Measurements from ENCODE around the gene PTP4A2.
"Not testable (repeated sequence)": the region's sequence is repeated elsewhere in the genome, so short reads cannot be mapped to it uniquely, and the experiment has no call there.

PTP4A2 gene

DNA sequence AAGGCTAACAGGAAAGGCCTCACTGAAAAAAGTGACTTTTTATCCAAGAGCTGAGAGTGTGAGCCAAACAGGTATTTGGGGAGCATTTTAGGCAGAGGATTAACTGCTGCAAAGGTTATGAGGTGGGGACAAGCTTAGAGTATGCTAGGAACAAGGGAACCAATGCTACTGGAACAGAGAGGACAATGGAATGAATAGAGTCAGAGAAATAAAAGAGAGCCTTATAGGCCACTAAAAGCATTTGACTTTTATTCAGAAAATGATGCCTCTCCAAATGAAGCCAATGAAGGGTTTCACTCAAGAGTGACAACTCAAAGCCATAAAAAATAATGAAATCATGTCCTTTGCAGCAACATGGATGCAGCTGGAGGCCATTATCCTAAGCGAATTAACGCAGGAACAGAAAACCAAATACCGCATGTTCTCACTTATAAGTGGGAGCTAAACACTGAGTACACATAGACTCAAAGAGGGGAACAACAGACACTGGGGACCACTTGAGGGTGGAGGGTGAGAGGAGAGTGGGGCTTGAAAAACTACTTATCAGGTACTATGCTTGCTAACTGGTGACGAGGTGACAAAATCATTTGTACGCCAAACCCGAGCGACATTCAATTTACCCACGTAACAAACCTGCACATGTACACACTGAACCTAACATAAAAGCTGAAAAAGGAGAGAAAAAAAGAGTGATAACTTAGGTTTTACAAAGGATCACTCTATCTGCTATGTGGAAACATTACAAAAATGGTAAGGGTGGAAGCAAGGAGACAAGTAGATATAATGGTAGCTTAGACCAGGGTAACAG is 11.1 kb downstream of the PTP4A2 start:
- DNase-seq (ENCODE audit: extremely low spot score, insufficient read length, low read depth) (no peak), FAIRE-seq (no peak)

DNA sequence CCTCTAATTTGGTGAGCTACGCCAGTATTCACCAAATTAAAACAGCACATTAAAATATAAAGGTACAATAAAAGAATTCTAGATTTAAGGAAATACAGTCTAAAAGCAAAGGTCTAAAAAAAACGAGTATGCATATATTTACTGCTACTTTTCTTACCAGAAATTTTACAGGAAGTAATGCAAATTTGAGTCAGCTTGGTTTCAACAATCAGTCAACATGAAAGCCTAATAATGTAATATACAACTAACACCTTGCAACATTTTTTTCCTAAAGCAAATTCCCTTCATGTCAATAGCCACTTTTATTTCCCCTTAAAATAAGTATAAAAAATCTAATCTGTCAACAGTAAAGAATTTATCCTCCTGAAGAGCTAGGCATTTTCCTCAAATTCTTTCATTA is 11.9 kb downstream of the PTP4A2 start:
- no peak for DNase-seq (ENCODE audit: extremely low spot score, insufficient read length, low read depth)
- peak; percentile 46 for FAIRE-seq

DNA sequence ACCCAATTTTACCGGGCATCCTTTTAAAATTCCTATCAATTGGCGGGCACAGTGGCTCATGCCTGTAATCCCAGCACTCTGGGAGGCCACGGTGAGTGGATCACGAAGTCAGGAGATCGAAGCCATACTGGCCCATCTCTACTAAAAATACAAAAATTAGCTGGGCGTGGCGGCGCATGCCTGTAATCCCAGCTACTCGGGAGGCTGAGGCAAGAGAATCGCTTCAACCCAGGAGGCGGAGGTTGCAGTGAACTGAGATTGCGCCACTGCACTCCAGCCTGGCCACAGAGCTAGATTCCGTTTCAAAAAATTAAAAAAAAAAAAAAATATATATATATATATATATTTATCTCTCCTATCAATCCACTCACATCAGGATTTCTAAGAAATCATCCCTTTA is 12.3 kb downstream of the PTP4A2 start:
- DNase-seq (ENCODE audit: extremely low spot score, insufficient read length, low read depth); FAIRE-seq: not testable (repeated sequence)

DNA sequence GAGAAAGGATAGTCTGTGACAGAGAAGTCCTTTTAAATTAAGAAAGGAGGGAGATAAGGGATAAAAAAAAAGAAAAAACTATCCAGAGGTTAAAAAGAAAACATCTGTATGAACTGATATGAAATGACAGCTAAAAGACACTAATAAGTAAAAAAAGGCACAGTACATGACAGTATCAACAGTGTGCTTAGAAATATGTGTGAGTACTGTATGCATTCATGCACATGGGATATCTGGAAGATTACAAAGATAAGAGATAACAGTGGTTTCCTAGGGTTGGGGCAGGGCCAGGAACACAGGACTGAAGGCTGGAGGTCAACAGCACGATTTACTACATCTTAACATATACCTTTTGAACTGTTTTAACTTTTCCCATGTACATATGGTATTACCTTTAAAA is 13.3 kb downstream of the PTP4A2 start:
- DNase-seq (ENCODE audit: extremely low spot score, insufficient read length, low read depth) (no peak), FAIRE-seq (no peak)

DNA sequence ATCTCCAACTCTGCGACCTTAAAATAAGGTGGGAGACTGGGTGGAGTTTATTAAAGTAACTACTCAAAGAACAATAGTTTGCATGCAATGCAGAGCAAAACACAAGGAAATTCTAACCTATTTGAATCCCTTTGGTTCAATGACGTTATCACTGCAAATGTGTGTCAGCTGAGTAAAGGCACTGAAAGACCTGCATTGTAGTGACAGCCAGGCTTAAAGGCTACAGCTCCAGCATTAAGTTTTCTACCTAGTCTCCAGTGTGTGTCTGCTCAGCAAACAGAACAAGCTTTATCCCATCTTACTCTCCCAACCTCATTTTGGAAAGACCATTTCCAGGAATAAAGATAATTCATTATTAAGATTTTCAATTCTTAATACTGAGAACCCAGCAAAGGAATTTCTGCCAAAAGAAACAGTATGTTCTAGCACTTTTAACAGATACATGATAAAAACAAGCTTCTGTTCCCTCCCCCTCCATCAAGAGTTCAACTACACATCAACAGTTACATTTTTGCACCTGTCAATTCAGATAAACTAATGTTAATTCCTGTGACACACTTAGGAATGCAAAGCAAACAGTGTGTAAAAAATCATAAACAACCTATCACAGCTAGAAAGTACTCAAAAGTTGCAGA is 14.2 kb downstream of the PTP4A2 start:
- no peak for FAIRE-seq
- DNase-seq (ENCODE audit: extremely low spot score, insufficient read length, low read depth), result no peak

DNA sequence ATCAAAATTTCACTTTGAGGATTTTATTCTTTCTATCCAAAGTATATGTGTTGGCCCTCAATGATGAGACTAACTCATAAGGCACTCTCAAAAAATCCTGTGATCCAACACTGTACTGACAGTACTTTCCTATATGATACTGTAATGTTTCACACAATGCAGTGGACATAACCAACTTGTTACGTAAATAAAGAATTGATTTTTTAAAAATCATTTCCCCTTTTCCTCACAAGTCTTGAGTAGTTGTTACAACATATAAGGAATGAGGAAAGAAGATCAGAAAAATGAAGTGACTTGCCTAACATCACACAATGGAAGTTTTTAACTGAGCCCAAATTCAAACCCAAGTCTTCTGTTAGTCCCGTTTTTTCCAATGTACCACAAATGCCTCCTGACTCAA is 17.2 kb downstream of the PTP4A2 start:
- no peak for DNase-seq (ENCODE audit: extremely low spot score, insufficient read length, low read depth)
- no peak for FAIRE-seq

DNA sequence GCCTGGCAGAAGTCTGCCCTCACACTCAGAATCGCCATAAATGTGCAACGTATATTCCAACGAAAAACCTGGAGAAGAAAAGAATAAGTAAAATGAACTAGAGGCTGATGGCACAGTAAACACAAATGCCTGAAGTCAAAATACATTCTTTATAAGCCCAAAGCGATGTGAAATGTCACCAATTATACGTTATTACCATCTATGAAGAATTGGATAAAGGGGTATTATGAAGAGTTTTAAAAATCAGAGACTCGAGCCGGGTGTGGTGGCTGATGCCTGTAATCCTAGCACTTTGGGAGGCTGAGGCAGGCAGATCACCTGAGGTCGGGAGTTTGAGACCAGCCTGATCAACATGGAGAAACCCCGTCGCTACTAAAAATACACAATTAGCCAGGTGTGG is 18.6 kb downstream of the PTP4A2 start:
- DNase-seq (ENCODE audit: extremely low spot score, insufficient read length, low read depth) (no peak), FAIRE-seq (no peak)

DNA sequence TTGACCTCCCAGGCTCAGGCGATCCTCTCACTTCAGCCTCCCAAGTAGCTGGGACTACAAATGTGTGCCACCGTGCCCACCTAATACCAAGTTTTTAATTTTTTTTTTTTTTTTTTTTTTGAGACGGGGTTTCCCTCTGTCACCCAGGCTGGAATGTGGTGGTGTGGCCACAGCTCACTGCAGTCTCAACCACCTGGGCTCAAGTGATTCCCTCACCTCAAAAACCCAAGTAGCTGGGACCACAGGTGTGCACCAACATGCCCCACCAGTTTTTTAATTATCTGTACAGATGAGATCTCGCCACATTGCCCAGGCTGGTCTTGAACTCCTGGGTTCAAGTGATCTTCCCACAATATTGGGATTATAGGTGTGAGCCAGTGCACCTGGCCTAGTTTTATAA is 22.7 kb downstream of the PTP4A2 start:
- DNase-seq (ENCODE audit: extremely low spot score, insufficient read length, low read depth), result no peak
- FAIRE-seq, result no peak

DNA sequence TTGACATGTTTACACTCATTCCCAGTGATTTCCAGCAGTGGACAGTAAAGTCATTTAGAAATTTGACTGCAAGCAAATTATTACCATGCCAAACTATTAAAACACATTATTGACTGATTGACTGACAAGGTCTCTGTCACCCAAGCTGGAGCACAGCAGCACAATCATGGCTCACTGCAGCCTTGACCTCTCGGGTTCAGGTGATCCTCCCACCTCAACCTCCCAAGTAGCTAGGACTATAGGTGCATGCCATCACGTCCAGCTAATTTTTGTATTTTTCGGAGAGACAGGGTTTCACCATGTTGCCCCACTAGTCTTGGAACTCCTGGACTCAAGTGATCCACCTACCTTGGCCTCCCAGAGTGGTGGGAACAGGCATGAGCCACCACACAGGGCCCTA is 24.2 kb downstream of the PTP4A2 start:
- FAIRE-seq (peak; percentile 41), DNase-seq (ENCODE audit: extremely low spot score, insufficient read length, low read depth) (no peak)

DNA sequence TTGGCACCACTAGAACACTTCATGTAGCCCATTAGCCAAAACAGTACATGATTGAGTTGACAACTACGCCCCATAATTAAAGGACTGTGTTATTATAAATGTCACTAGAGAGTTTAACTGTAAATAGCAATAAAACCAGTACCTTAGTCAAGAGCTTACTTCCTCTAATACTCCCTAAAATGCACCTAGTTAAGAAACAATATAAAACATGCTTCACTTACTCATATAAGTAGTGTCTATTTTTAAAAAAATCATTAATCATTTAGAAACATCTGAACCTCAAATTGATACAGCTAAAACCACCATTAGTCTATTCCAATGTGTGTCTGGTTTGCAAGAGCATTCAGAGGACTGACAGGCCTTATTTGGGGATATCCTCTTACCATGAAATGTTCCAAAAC is 25.3 kb downstream of the PTP4A2 start:
- no peak for DNase-seq (ENCODE audit: extremely low spot score, insufficient read length, low read depth)
- peak; percentile 66 for FAIRE-seq

DNA sequence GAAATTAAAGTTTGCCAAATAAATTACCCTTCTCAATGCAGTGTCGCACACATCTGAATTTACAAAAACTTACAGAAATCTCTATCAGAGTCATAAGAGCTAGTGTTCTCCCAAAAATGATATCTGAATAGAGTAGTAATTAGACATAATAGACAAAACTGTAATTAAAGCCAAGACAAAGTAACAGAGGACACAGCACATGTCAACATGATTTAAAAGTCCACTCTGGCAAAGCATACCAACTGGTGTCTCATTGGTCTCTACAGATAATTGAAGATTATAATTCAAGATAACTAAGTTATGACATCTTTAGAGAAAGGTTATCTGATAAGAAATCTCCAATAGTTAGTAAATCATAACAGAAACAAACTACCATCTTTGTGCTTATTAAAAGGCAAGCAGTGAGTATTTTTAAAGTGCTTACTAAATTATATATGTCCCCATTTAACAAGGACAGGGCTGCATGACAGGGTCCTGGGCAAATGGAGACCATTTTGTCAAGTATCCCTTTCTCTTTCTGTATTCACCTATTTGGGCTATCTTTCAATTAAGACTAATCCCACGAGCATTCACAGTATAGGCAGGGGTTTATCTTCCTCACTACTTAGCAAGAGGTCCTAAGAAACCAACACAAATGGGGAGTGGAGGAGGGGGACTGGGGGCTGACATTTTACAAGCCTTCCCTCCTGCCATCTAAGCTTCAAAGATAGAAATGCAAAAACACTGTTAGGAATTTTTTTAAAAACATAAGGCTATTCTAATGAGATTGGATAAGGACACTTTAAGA is 26.0 kb downstream of the PTP4A2 start:
- no peak for DNase-seq (ENCODE audit: extremely low spot score, insufficient read length, low read depth)
- no peak for FAIRE-seq

DNA sequence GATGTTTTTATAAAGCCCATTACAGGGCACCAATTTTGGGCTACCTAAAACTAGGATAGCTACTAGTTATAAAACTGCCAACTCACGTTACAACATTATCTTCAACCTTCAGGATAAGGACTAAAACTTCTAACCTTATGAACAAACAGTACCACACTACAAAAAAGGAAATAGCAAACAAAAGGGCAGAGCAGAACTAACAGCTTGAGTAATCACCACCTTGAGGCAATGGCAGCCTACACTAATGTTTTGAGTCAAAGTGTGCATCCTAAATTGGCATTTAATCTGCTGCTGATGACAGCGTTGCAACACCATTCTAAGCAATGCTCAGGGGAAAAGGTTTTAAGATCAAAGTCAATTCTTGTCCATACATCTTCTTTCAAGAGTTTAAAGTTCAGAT is 27.2 kb downstream of the PTP4A2 start:
- FAIRE-seq (peak; percentile 18), DNase-seq (ENCODE audit: extremely low spot score, insufficient read length, low read depth) (no peak)

DNA sequence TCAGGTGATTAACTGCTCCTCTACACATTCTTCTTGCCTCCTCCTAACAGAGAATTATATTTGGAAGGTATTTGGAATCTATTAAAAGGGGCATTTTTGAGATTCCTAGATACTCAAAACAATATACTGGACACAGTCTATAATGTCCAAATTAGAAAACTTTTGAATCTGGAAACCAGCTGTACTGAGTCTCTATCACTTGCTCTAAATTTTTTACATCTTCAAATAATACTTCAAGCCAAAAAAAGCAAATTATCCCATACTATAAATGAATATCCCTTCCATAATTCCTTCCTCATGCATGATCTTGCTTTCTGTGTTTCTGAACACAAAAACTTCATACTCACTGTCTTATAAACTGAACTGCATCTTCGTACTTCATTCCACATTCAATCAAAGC is 28.5 kb downstream of the PTP4A2 start:
- no peak for FAIRE-seq
- no peak for DNase-seq (ENCODE audit: extremely low spot score, insufficient read length, low read depth)

DNA sequence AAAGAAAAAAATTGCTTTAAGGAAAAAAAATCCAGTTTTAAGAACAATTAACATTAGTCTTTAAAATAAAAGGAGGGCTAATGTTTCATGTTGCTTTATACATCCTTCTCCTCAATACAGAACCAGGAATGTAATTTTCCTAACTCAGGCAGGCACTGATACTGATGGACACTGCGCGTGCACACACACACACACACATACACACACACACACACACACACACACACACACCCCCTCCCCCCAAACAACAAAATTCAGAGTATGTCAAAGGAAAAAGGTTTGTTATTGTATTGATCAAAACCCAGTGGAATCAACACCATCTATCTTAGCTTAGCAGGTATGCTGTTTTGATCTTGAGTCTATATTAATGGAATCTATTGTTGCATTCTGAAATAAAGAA is 31.6 kb downstream of the PTP4A2 start:
- DNase-seq (ENCODE audit: extremely low spot score, insufficient read length, low read depth), result no peak
- FAIRE-seq, result no peak

DNA sequence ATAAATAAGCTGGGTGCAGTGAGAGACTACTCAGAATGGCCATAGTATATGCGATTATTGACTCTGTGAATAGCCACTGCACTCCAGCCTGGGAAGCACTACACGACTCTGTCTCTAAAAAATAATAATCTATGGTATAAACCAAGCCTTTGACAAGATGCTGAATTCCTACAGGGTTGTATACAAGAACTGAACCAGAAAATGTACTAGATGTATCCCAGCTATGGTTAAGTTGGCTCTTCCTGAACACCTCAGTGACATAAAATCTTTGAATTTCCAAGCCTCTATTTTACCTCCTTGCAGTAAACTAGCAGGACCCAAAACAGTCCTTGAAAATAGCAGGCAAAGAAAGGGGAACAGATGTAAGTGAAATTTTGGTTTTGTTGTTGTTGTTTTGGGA is 32.5 kb downstream of the PTP4A2 start:
- FAIRE-seq, result no peak
- no peak for DNase-seq (ENCODE audit: extremely low spot score, insufficient read length, low read depth)

DNA sequence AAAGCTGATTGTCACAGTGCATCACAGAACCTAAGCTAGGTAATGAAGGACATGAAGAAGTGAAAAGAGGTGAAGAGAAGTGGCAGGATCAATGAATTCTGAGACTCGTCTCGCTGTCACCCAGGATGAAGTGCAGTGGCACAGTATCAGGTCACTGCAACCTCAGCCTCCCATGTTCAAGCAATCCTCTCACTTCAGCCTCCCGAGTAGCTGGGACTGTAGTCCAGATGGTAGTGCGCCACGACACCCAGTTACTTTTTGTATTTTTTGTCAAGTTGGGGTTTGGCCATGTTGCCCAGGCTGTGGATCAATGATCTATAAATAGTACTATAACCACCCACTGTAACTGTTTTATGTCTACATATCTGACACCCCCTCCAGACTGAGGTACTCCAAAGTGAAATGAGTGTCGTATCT is 33.1 kb downstream of the PTP4A2 start:
- DNase-seq (ENCODE audit: extremely low spot score, insufficient read length, low read depth) (no peak), FAIRE-seq (no peak)

DNA sequence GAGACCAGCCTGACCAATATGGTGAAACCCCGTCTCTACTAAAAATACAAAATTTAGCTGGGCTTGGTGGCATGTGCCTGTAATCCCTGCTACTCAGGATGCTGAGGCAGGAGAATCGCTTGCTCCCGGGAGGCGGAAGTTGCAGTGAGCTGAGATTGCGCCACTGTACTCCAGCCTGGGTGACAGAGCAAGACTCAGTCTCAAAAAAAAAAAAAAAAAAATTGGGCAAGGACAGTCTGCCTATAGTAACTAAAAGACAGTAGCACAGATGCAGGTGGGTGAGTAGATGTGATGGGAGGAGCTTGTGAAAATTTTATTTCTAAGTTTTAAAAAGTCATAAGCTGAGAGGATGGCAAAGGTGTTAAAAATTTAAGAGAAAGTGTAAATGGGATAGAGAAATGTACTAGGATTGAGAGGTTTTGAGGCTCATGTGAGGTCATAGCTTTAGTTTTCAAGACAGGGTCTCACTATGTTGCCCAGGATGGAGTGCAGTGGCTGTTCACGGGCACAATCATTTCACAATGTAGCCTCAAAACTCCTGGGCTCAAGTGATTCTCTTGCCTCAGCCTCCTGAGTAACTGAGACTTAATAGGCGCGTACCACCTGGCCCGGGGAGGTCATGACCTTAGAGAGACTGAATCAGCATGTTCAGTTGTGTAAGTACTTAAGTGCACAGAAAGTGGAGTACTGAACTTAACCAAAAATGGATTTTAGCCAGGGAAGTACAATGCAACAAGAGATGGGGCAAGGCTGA is 33.7 kb downstream of the PTP4A2 start:
- FAIRE-seq (no peak), DNase-seq (ENCODE audit: extremely low spot score, insufficient read length, low read depth) (no peak)

DNA sequence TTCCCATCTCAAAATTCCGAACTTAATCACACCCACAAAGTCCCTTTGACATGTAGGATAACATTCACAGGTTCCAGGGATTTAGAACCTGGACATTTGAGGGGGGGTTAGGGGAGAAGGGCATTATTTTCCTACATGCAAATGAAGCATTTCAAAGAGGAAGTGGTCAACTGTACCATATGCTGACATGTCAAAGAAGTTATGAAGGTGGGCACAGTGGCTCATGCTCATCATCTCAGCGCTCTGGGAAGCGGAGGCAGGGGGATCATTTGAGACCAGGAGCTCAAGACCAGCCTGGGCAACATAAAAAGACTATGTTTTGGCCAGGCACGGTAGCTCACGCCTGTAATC is 35.7 kb downstream of the PTP4A2 start:
- DNase-seq (ENCODE audit: extremely low spot score, insufficient read length, low read depth) (no peak), FAIRE-seq (no peak)

DNA sequence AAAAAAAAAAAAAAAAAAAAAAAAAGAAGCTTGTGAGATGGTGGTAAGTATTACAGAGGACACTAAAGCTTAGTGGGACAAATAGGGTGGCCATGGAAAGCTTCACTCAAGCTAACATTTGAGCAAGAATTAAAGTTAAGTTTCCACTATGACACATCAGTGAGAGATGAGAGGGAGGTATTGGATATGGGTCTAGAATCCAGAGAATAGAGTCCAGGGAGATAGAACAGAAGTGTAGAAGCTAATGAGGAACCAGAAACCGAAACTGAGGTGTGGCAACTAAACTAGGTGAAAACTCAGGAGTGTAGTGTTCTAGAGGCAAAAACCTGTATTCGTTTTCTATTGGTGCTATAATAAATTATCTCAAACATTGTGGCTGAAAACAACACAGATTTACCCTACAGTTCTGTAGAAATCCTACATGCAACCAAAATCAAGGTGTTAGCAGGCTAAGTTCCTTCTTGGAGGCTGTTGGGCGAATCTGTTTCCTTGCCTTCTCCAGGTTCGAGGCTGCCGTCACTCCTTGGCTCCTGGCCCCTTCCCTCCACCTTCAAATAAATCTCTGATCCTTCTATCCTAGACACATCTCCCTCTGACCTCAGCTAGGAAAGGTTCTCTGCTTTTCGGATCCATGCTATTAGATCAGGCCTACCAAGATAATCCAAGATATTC is 36.2 kb downstream of the PTP4A2 start:
- FAIRE-seq (peak; percentile 48), DNase-seq (ENCODE audit: extremely low spot score, insufficient read length, low read depth) (no peak)

DNA sequence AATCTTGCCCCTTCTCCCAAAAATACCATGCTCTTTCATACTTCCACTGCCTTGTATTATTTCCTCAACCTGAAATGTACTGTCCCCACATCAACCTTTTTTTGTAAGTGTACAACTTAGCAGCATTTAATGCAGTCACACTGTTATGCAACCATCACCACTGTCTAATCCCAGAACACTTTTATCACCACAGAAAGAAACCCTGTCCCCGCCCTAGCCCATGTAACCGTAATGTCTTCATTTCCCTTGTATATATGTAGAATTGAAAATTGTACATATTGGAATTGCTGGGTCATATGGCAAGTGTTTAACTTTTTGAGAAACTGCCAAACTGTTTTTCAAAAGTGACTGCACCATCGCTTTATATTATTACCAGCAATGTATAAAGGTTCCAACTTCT is 37.4 kb downstream of the PTP4A2 start:
- DNase-seq (ENCODE audit: extremely low spot score, insufficient read length, low read depth), result no peak
- FAIRE-seq, result no peak
